GM12878 (cell line): Measurements from ENCODE around the gene SATB2. TPM values are rescaled to one million over a fixed set of nuclear protein-coding genes. Genes with fewer than 3 reads are reported as not detected.

ENCODE experiments used
- ATAC-seq: fragments of 200-7000 bp; cut with Tn5 transposase; 3 replicates; pipeline ENCODE4 v1.9.1; 2020; ENCODE audit warnings: mild to moderate bottlenecking, moderate library complexity
- BruUV-seq: library from RNA; stranded (reverse); fragments of 400-500 nt; replicated peaks from 2 replicates; lab custom pipeline; 2021; lab: Mats Ljungman, UMichigan
- CTCF ChIA-PET: fragments of 300-600 bp; sonication (Branson Sonifier 250); formaldehyde crosslinking; extraction: SDS; loops from one replicate; lab custom pipeline; 2021; ENCODE audit warnings: inconsistent platforms; lab: Yijun Ruan, JAX
- POLR2A ChIA-PET: fragments of 350-600 bp; formaldehyde crosslinking; extraction: SDS; loops from one replicate; lab custom pipeline; 2021; ENCODE audit warnings: inconsistent platforms; lab: Charles Lee
- RAD21 ChIA-PET: fragments of 300-600 bp; sonication (Branson Sonifier 250); formaldehyde crosslinking; loops from one replicate; lab custom pipeline; 2023; ENCODE audit warnings: antibody characterized with exemption; ENCODE audit not compliant: unreplicated experiment; lab: Charles Lee
- SMC1A ChIA-PET: fragments of 300-600 bp; sonication (Branson Sonifier 250); formaldehyde crosslinking; loops from one replicate; lab custom pipeline; 2023; ENCODE audit not compliant: unreplicated experiment, uncharacterized antibody; lab: Charles Lee
- DNase-seq: peaks from one replicate; pipeline ENCODE4 v3.0.0-alpha.2; 2011; ENCODE audit warnings: low read depth, low spot score
- FAIRE-seq: peaks from 3 replicates; lab custom pipeline; 2011; peaks lifted over from hg19 to GRCh38; lab: Jason Lieb, UNC
- H2AFZ ChIP-seq: 2 replicates; pipeline ENCODE4 v1.6.0; 2011; ENCODE audit warnings: low read depth, low read length, control low read depth; ENCODE audit not compliant: control insufficient read depth
- H3K27ac ChIP-seq: 2 replicates; pipeline ENCODE4 v1.5.1; 2011; ENCODE audit warnings: control low read depth; ENCODE audit not compliant: control insufficient read depth, insufficient read depth
- H3K27me3 ChIP-seq, 2 experiments: replicated peaks in 1 of 2; 2 replicates each; pipeline versions ENCODE4 v1.6.0 to v1.6.1; 2011; ENCODE audit warnings: low read length in 1 of 2; ENCODE audit not compliant: control insufficient read depth in 2 of 2, insufficient read depth in 2 of 2
- H3K36me3 ChIP-seq, 2 experiments: 2 replicates each; pipeline ENCODE4 v1.5.1; 2011; ENCODE audit warnings: low read length in 1 of 2; ENCODE audit not compliant: control insufficient read depth in 2 of 2, insufficient read depth in 2 of 2
- H3K4me1 ChIP-seq: 2 replicates; pipeline ENCODE4 v1.6.1; 2011; ENCODE audit warnings: mild to moderate bottlenecking, low read length, moderate library complexity, mixed read lengths; ENCODE audit not compliant: control insufficient read depth, insufficient read depth
- H3K4me2 ChIP-seq: 2 replicates; pipeline ENCODE4 v1.6.0; 2011; ENCODE audit warnings: control low read depth; ENCODE audit not compliant: control insufficient read depth, insufficient read depth
- H3K4me3 ChIP-seq: fragments of 200-600 bp; sonication (generic); 2 replicates; pipeline ENCODE4 v1.5.1; 2016
- H3K79me2 ChIP-seq: 2 replicates; pipeline ENCODE4 v1.6.0; 2011; ENCODE audit warnings: low read length; ENCODE audit not compliant: control insufficient read depth, insufficient read depth
- H3K9ac ChIP-seq: 2 replicates; pipeline ENCODE4 v1.8.0; 2011; ENCODE audit warnings: low read length, control low read depth, mixed read lengths; ENCODE audit not compliant: control insufficient read depth, insufficient read depth
- H3K9me3 ChIP-seq: replicated peaks from 3 replicates; pipeline ENCODE4 v1.5.1; 2011; ENCODE audit warnings: mild to moderate bottlenecking, low read length; ENCODE audit not compliant: control insufficient read depth, insufficient read depth
- H4K20me1 ChIP-seq: 2 replicates; pipeline ENCODE4 v1.6.0; 2011; ENCODE audit not compliant: control insufficient read depth, insufficient read depth
- ATF7 ChIP-seq: fragments of 450-650 bp; IDR thresholded peaks from 2 replicates; pipeline ENCODE4 v1.6.1; 2016; ENCODE audit warnings: low read depth, mild to moderate bottlenecking
- CREB1 ChIP-seq: IDR thresholded peaks from 2 replicates; pipeline ENCODE4 v1.6.1; 2012; ENCODE audit warnings: low read depth, mild to moderate bottlenecking, inconsistent platforms
- HDAC6 ChIP-seq: fragments of 200-600 bp; sonication (generic); IDR thresholded peaks from one replicate; pipeline ENCODE4 v1.8.0; 2017; ENCODE audit warnings: antibody characterized with exemption; ENCODE audit not compliant: unreplicated experiment
- ZNF592 ChIP-seq: fragments of 450-650 bp; IDR thresholded peaks from 2 replicates; pipeline ENCODE4 v1.6.1; 2017; ENCODE audit warnings: mild to moderate bottlenecking, moderate library complexity
- WGBS: methylation state at CpG from one replicate; pipeline ENCODE4 v1.1.6; 2016; ENCODE audit warnings: low lambda C conversion rate; ENCODE audit not compliant: insufficient replicate concordance, insufficient coverage; ENCODE audit errors: missing lambda C conversion rate; 5-methylcytosine and 5-hydroxymethylcytosine counted together
- in situ Hi-C: fragments of 300-500 bp; cut with MboI; formaldehyde crosslinking; loops from 9 replicates; pipeline ENCODE4 v1.14.3; 2018; ENCODE audit warnings: mixed read lengths
- intact Hi-C: fragments of 100-400 bp; cut with micrococcal nuclease; formaldehyde crosslinking; loops from one replicate; pipeline ENCODE4 v1.14.2; 2022; ENCODE audit not compliant: unreplicated experiment
- polyA plus RNA-seq, 11 experiments: library from polyadenylated mRNA; depleted of rRNA in 4 of 11; unstranded in 6 of 11; stranded (reverse) in 5 of 11; fragments of >200 nt; fragmentation: Nextera tagmentation in 4 of 11; fragmentation: Illumina TruSeq in 1 of 11; extraction: Ambion mirVana in 4 of 11; extraction: Trizol in 1 of 11; gene quantifications; 1 replicate in 1 of 11; 2 replicates in 10 of 11; pipeline versions ENCODE4 v1.2.1 to v1.2.3, GENCODE V29; 2011 to 2016; ENCODE audit warnings: inconsistent platforms in 2 of 11, missing spikeins in 2 of 11, low read depth in 1 of 11
- total RNA-seq, 4 experiments: library from RNA; depleted of rRNA in 3 of 4; stranded (reverse); fragments of >200 nt in 3 of 4; fragmentation: Illumina TruSeq in 1 of 4; extraction: Trizol in 1 of 4; gene quantifications; 2 replicates each; pipeline versions ENCODE4 v1.2.1 to v1.2.3, GENCODE V29; 2013 to 2021
- TF ChIP-seq, protein P1 (sequence below): IDR thresholded peaks from 2 replicates; pipeline ENCODE4 v1.6.1; 2011; ENCODE audit warnings: borderline replicate concordance, low read depth, mild to moderate bottlenecking, moderate library complexity, mixed read lengths, low read length; ENCODE audit not compliant: insufficient read depth; ENCODE audit errors: extremely low read length

Gene SATB2
- total and polyA plus RNA-seq, 10 of the 15 experiments (the other 5 are each of a cell fraction or from before 2014, with no cell fraction given), result 0.03 to 0.56 (median 0.08) TPM; not detected in 3

- TF ChIP-seq HDAC6 (no peak), ZNF592 (no peak), CREB1 (no peak), ATF7 (no peak)
- TF ChIP-seq, protein P1, sequence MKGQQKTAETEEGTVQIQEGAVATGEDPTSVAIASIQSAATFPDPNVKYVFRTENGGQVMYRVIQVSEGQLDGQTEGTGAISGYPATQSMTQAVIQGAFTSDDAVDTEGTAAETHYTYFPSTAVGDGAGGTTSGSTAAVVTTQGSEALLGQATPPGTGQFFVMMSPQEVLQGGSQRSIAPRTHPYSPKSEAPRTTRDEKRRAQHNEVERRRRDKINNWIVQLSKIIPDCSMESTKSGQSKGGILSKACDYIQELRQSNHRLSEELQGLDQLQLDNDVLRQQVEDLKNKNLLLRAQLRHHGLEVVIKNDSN, result no peak
- DNase-seq, result no peak
- Histone ChIP-seq H3K36me3 (no peaks in the 10 kb centered on the region), H3K79me2 (no peaks in the 10 kb centered on the region), H3K4me3 (no peak overlapping the region), H3K4me2 (no peak overlapping the region), H3K27ac (no peak overlapping the region), H3K9me3 (no peaks in the 10 kb centered on the region; the same call in 1 of the 3 replicates), H3K4me1 (no peaks in the 10 kb centered on the region), H3K9ac (no peak overlapping the region), H3K27me3 (no peaks in the 10 kb centered on the region), H4K20me1 (no peaks in the 10 kb centered on the region), H2AFZ (no peak overlapping the region)
- WGBS, result 3% methylated on average over 2 of the region's 2 CpGs
- no peak for FAIRE-seq
- ChIA-PET POLR2A (no interaction called here), SMC1A (no interaction called here), RAD21 (interaction anchor here (1.0 kb wide), 1 partner anchor 240 kb away, joined by 3 read pairs; no protein-coding TSS in a partner anchor), CTCF (interaction anchor here (1.1 to 1.7 kb wide), 3 partner anchors 151 to 885 kb away, joined by 3 to 5 read pairs (median 4); no protein-coding TSS in a partner anchor)
- intact Hi-C loops (loop anchor here (5.0 to 10.0 kb wide), 2 partner anchors 147 to 235 kb away; no protein-coding TSS in a partner anchor), in situ Hi-C loops (no loop called here)
- no peak for ATAC-seq
- BruUV-seq, result no TSS peak
These were observed 198.1 kb downstream of the SATB2 start for GRCh38 chr2:199259671-199260070.
